Measurements from ENCODE around the gene SEMA3F. TPM values are rescaled to one million over a fixed set of nuclear protein-coding genes. Genes with fewer than 3 reads are reported as not detected.

SEMA3F gene
- total RNA-seq, 1 donor from 2014 or later, result 73.6 TPM

DNA sequence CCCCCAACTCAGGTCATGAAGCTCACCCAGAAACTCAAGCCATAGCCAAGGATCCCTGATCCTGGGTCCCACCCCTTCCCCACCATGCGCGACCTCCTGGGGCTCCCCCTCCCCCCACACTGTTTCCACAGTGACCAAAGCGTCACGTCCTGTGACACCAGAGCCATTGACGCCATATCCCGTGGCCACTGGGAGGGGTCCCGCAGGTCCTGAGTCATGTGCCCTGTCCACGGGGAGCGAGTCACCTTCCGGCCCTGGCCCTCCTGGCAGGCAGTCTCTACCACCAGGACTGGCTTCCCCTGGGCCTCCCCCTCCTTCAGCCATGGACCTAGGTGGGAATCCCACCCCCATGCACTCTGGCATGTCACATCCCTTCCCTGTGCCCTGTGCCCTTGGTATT, 15.6 kb downstream of the SEMA3F start:
- peak; percentile 84 for DNase-seq (ENCODE audit: low read depth, low spot score)

DNA sequence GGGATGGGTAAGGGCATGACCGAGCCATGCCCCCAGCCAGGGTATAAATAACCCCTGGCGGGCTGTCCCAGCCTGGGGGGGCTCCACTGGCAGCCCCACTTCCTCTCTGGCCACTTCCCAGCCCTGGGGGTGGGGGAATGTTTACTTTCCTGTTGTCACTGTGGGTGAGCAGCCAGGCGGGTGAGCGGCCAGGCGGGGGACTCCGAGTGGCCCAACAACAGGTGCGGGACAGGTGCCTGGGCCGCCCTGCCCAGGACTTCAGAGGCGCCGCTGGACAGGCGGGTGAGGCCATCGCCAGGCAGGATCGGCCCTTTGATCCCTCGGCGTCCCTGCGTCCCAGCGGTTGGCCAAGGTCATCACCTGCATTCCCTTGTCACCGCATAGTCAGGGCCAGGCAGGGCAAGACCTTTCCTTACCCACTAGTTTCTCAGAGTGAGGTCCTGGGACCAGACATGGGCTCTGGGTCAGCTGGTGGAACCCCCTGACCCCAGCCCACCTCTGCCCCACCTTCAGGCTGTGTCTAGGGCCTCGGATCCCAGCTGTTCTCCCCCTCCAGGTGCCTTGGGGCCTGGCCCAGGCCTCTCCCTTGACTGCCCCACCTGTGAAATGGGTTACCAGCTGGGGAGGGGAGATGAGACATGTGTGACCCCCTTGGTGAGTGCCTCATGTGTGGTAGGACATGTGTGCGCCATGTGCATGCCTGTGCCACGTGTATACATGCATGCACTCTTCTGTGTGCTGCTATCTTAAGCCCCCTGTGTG, 16.6 kb downstream of the SEMA3F start:
- no peak for DNase-seq (ENCODE audit: low read depth, low spot score)

DNA sequence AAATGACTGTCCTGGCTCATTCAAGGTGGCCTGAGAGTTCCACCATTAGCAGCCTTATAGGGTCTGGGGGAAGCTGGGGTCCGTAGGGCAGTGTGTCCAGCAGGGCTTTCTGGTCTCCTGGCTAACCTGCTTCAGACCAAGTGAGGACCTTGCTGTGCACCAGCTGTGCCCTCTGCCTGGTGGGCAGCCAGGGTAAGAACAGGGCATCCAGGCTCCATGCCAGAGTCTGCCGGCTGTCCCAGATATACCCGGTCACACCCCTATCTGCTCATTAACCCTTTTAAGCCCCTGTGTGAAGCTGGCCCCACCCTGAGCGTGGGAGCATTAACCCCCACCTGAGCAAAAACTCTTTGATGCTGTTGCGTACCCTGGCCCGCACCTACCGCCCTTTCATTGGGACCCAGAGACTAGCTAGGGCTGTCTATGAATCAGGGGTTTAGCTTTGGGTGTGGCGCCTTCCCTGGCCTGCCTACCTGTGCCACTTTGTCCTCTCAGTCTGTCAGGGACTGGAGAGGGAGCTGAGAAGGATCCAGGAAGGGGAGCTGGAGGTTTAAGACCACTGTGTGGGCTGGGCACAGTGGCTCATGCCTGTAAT, 17.6 kb downstream of the SEMA3F start:
- no peak for DNase-seq (ENCODE audit: low read depth, low spot score)

DNA sequence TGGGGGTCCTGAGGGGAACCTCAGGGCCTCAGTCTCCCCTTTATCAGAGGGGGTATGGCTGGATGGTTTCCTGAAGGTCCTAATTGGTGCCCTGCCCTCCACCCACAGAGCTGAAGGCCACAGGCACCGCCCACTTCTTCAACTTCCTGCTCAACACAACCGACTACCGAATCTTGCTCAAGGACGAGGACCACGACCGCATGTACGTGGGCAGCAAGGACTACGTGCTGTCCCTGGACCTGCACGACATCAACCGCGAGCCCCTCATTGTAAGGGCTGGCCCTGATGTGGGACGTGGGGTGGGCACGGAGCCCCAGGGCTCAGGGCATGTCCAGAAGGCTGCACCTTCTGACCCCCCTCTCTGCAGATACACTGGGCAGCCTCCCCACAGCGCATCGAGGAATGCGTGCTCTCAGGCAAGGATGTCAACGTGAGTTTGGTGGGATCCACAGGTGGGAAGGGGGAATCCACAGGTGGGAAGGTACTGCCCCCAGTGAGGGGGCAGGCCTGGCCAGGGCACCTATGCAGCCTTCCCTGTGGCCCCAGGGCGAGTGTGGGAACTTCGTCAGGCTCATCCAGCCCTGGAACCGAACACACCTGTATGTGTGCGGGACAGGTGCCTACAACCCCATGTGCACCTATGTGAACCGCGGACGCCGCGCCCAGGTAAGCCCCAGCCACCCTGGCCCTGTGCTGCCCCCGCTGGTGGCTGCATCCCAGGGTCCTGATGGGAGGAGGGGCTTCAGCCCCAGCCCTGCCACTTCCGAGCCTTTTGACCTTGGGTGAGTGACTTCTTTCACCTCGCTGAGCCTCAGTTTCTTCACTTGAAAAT, 18.8 kb downstream of the SEMA3F start:
- no peak for DNase-seq (ENCODE audit: low read depth, low spot score)

DNA sequence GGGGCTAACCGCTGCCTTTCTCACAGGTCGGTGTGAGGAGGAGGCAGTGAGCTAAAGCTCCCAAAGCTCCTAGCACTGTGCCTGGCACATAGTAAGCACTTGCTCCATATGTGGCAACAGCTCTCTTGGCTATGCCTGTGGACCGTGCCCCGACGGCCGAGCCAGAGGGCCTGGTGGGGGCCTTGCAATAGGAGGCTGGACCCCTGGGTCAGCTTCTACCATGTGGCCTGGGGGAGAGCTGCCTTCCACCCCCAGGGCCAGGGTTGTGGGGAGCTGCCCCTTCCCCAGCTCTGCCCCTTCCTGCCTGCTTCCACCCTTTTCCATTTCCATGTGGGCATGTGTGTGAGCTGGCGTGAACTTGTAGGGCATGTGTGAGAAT, 19.4 kb downstream of the SEMA3F start:
- DNase-seq (ENCODE audit: low read depth, low spot score), result no peak

DNA sequence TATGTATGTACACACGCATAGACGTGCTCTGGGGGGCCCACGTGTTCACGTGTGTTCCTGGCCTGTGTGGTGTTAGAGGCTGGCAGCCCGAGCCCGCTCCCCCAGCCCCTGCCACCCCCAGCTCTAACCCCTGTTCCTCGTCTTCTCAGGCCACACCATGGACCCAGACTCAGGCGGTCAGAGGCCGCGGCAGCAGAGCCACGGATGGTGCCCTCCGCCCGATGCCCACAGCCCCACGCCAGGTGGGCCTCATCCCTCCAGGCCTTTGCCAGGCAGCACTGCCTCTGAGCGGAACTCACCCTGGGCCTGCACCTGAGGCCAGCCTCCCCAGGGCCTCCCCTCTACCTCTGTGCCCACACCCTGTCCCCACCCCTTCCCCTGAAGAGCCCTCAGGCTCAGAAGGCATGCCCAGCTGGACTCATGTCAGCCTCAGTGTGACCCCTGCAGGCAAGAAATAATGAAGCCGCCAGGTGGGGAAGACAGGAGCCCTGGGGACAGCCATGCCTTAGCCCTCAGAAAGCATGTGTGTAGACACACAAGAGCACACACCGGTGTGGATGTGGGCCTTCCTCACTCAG, 19.9 kb downstream of the SEMA3F start:
- DNase-seq (ENCODE audit: low read depth, low spot score), result no peak

DNA sequence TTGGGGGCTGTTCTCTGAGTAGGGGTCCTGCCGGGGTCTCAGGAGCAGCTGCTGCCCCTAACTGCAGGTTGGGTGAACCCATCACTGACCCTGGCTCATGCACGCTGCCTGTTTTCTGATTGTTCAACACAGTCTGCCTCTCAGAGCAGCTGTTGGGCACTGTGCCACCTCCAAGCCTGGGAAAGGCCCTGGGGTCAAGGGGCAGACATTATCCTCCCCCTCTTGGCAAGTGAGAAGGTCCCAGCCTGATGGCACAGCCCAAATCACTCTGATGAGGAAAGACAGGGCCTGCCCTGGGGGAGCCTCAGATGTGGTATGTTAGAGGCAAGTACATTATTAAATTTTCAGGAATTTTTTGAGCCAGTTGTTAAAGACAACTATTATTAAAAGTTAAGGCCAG, 22.2 kb downstream of the SEMA3F start:
- DNase-seq (ENCODE audit: low read depth, low spot score), result no peak

DNA sequence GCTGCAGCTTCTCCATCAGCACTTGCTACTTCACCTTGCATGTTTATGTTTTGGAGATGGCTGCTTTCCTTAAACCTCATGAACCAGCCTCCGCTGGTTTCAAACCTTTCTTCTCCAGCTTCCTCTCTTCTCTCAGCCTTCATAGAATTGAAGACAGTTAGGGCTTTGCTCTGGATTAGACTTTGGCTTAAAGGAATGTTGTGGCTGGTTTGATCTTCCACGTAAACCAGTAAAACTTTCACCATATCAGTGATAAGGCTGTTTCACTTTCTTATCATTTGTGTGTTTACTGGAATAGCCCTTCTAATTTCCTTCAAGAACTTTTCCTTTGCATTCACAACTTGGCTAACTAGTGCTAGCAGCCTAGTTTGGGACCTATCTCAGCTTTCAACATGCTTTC, 24.6 kb downstream of the SEMA3F start:
- DNase-seq (ENCODE audit: low read depth, low spot score), result no peak

DNA sequence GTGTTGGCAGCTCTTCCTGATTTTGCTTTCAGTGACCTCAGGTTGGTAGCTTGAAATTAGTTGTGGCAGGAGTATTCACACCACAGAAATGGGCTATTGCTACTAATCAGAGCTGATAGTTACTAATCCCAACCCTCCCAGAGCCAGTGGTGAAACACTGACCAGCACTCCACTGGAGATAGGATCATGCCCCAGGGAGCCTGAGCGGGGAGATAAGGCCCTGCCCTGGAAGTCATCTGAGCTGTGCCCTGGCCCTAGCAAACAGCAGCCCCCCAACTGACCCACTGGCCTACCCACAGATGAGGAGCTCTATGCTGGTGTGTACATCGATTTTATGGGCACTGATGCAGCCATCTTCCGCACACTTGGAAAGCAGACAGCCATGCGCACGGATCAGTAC, 26.9 kb downstream of the SEMA3F start:
- DNase-seq (ENCODE audit: low read depth, low spot score), result no peak

DNA sequence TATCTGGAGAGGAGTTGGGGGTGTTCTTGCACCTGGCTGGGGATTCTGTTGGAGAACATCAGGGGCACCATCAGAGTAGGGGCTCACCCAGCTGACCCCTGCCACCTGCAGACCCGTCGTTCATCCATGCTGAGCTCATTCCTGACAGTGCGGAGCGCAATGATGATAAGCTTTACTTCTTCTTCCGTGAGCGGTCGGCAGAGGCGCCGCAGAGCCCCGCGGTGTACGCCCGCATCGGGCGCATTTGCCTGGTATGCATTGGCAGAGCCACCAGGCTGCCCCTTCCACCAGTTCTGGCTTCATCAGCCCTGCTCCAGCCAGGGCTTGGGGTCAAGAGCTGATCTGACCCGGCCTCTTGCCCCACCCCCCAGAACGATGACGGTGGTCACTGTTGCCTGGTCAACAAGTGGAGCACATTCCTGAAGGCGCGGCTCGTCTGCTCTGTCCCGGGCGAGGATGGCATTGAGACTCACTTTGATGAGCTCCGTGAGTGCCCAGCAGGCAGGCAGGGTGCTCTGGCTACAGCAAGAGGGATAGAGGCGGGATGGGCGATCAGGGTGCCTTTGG, 27.5 kb downstream of the SEMA3F start:
- DNase-seq (ENCODE audit: low read depth, low spot score), result no peak

DNA sequence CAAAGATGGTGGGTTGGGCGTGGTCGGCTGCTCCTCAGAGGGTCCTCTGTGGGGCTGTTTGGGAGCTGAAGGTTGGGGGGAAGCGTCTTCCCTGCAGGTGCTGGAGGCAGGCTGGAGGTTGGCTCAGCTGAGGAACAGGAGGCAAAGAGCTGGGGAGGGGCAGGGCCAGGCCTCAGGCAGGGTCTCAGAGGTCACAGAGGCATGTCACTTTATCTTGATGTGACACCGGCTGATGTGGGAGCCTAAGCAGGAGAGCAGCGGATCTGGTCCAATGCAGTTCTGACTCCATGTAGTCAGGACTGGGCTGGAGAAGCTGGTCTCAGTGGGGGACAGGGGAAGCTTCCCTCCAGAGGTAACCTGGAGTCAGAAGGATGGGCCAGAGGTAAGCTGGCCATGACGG, 28.6 kb downstream of the SEMA3F start:
- DNase-seq (ENCODE audit: low read depth, low spot score), result no peak

DNA sequence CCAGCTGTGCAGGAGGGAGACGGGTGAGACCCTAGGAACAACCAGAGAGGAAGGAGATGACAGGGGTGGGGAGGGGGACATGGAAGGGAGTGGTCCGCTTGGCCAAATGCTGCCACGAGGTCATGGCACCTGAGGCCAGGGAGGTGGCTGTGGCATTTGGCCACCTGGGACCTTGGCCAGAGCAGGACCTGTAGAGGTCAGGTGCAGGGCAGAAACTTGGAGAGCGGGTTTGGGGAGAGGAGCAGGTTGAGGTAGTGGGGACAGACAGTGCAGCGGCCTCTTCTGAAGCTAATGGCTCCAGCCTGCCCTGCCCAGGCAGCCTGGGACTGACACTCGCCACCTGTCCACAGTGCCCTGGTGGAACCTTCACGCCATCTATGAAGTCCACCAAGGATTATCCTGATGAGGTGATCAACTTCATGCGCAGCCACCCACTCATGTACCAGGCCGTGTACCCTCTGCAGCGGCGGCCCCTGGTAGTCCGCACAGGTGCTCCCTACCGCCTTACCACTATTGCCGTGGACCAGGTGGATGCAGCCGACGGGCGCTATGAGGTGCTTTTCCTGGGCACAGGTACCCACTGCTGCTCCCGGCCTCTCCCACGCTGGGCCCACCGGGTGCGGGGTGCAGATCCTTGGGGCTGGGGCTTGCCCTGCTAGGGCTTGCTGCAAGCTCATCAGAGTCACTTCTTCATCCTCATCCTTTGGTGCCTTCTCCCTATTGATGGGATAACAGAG, 29.3 kb downstream of the SEMA3F start:
- DNase-seq (ENCODE audit: low read depth, low spot score), result no peak

DNA sequence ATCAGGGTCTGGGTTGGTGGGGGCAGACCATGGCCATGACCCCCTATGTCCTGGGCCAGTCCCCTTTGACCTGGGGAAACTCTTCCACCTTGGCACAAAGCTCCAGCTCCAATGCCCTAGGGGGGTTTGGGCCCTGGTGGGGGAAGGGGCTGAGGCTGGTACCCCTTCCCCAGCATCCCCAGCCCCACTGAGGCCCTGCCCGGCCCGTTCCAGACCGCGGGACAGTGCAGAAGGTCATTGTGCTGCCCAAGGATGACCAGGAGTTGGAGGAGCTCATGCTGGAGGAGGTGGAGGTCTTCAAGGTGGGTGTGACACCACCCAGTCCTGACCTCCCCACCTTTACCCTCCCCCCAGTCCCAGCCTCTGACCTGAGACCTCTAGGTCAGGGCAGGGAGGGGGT, 30.1 kb downstream of the SEMA3F start:
- DNase-seq (ENCODE audit: low read depth, low spot score), result no peak

DNA sequence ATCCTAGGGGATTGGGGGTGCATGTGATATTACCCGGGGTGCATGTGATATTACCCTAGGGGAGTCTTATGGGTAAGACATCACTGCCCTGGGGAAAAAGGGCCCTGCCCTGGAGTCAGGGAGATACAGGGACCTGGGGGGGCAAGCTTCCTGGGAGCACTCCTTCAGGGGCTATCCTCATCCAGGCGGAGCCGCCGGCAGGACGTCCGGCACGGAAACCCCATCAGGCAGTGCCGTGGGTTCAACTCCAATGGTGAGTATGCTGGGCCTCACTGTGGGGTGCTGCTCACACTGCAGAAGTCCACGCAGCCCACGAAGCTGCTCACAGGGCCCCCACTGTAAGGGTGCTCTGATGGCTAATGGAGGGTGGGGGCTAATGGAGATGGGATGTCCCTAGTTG, 31.0 kb downstream of the SEMA3F start:
- no peak for DNase-seq (ENCODE audit: low read depth, low spot score)

DNA sequence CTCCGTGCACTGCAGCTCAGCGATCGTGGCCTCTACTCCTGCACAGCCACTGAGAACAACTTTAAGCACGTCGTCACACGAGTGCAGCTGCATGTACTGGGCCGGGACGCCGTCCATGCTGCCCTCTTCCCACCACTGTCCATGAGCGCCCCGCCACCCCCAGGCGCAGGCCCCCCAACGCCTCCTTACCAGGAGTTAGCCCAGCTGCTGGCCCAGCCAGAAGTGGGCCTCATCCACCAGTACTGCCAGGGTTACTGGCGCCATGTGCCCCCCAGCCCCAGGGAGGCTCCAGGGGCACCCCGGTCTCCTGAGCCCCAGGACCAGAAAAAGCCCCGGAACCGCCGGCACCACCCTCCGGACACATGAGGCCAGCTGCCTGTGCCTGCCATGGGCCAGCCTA, 32.6 kb downstream of the SEMA3F start:
- DNase-seq (ENCODE audit: low read depth, low spot score), result no peak

DNA sequence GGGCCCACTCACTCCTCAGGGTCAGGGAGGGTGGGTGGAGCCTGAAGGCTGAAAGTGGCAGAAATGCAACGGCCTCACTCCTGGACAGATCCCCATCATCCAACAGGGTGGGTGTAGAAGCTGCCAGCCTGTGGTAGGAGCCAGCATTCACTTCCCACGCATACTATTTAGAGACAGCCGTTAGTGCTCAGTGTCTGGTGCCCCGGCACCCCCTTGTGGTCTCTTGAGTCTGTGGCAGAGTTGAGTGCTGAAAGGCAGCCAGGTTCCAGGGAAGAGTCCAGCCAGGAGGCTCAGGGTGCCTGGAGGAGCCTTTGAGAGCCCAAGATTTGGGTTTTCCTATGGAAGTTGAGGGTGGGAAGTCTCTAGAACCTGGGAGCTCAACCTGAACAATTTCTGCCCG, 34.1 kb downstream of the SEMA3F start:
- DNase-seq (ENCODE audit: low read depth, low spot score), result peak; percentile 57

DNA sequence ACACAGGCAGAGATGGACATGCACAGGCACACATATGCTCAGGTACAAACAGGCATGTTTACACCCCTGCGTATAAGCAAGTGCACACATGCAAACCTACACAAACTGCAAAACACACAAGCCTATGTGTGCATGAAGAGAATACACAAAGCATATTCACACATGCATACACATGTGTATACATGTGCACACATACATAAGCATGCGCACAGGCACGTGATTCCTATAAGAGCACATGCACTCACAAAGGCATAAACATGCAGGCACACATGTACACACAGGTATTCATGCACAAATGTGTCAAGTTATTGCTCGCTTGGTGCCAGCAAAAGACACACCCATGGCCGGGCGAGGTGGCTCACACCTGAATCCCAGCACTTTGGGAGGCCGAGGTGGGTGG, 34.9 kb downstream of the SEMA3F start:
- no peak for DNase-seq (ENCODE audit: low read depth, low spot score)

DNA sequence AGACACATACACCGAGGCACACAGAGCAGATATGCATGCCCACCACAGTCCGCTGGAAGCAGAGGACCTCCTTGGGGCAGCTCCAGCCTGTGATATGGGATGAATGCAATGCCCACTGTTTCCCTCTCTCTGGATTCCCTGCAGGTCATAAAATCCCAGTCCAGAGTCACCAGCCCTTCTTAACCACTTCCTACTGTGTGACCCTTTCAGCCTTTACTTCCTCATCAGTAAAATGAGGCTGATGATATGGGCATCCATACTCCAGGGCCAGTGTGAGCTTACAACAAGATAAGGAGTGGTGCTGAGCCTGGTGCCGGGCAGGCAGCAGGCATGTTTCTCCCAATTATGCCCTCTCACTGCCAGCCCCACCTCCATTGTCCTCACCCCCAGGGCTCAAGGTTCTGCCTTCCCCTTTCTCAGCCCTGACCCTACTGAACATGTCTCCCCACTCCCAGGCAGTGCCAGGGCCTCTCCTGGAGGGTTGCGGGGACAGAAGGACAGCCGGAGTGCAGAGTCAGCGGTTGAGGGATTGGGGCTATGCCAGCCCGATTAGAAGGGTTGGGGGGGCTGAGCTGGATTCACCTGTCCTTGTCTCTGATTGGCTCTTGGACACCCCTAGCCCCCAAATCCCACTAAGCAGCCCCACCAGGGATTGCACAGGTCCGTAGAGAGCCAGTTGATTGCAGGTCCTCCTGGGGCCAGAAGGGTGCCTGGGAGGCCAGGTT, 36.0 kb downstream of the SEMA3F start, which contains the start of gene GNAT1:
GNAT1 (plus strand) TSS at position 675 of the 725 bp plus-strand sequence. CDS start 116 bp downstream, outside the sequence.
- DNase-seq (ENCODE audit: low read depth, low spot score), result no peak

DNA sequence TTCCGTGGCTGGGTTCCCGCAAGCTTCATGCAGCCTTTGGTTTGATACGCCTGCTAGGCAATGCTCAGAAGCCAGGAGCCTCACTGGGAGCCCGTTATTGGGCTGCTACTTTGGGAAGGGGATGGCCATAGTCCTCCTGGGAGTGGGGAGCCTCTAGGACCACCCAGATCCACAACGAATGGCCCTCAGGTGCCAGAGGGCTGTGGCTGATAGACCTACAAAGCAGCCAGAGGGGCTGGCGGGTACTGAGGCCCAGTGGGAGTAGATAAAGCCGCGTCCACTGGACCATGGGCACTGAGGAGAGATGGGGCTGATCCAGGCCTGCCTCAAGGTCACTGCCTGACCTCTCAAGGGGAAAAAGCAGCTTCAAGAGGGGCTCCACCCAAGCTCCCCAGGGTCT, 37.0 kb downstream of the SEMA3F start:
- no peak for DNase-seq (ENCODE audit: low read depth, low spot score)

DNA sequence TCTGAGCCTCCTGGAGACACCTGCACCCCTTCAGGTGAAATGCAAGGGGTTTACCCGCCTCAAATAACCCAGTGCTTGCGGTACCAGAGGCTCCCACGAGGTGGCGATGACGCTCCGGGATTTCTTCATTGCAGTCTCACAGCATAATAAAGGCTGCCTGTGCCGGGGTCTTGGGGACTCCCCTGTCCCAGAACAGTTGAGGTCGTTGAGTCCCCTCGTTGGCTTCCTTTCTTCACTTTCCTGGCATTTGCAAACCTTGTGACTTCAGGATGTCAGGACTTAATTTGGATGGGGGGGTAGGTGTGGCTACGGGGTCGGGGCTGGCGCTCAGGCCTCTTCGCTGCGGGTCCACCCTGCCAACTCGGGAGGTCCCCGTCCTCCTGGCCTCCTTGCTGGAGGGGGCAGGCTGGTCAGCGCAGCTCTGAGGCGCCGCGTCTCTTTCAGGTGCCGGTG, 37.6 kb downstream of the SEMA3F start:
- DNase-seq (ENCODE audit: low read depth, low spot score), result no peak
